Raji (cell line): ENCODE data around the gene AGTRAP.

Source experiments
- POLR2A ChIP-seq: IDR thresholded peaks from 2 replicates; pipeline ENCODE4 v1.6.1; 2011; ENCODE audit warnings: low read depth, low read length, control low read depth; ENCODE audit not compliant: insufficient read depth

AGTRAP gene

GRCh38 chr1:11800391-11800755 is 64.4 kb downstream of the AGTRAP start:
- no peak for TF ChIP-seq POLR2A
